Measurements from ENCODE around the gene HCRTR1.

DNA sequence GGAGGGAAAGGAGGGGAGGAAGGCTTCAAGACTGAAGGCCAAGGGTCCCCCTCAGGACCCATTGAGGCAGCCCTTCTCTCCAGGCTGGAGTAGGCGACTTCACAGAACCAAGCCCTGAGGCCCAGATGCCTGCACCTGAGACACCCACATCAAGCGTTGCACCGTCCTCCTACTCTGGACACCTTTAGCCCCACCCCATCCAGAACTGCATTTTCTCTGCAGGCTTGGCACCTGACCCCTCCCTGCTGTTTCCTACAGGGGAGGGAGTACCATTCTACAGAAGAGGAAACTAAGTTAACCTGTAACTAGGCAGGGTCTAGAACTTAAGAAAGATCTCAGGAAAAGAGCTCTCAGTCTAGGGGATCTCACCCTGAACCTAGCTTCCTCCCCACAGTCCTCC, 15.2 kb downstream of the HCRTR1 start:
- TF ChIP-seq, protein P1, sequence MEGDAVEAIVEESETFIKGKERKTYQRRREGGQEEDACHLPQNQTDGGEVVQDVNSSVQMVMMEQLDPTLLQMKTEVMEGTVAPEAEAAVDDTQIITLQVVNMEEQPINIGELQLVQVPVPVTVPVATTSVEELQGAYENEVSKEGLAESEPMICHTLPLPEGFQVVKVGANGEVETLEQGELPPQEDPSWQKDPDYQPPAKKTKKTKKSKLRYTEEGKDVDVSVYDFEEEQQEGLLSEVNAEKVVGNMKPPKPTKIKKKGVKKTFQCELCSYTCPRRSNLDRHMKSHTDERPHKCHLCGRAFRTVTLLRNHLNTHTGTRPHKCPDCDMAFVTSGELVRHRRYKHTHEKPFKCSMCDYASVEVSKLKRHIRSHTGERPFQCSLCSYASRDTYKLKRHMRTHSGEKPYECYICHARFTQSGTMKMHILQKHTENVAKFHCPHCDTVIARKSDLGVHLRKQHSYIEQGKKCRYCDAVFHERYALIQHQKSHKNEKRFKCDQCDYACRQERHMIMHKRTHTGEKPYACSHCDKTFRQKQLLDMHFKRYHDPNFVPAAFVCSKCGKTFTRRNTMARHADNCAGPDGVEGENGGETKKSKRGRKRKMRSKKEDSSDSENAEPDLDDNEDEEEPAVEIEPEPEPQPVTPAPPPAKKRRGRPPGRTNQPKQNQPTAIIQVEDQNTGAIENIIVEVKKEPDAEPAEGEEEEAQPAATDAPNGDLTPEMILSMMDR (IDR thresholded peaks at IDR 0.05; ENCODE audit: poor library complexity, severe bottlenecking): no peak
- no peak for TF ChIP-seq POLR2AphosphoS5 (IDR thresholded peaks at IDR 0.05)
- TF ChIP-seq RAD21 (conservative IDR thresholded peaks at IDR 0.05): no peak
- TF ChIP-seq EZH2 (IDR thresholded peaks at IDR 0.05; ENCODE audit: borderline replicate concordance, insufficient read depth, low read length, poor library complexity, severe bottlenecking): no peak
- no peak for TF ChIP-seq EP300 (conservative IDR thresholded peaks at IDR 0.05; ENCODE audit: poor library complexity, severe bottlenecking)
